HepG2 (cell line): ENCODE data around the gene LRRC4C. TPM values are rescaled to one million over a fixed set of nuclear protein-coding genes. Genes with fewer than 3 reads are reported as not detected.

Source experiments
- ATAC-seq: fragments of 200-7000 bp; cut with Tn5 transposase; 3 replicates; pipeline ENCODE4 v1.9.1; 2020; ENCODE audit warnings: mild to moderate bottlenecking, moderate library complexity
- BruUV-seq: library from RNA; stranded (reverse); fragments of 400-500 nt; replicated peaks from 2 replicates; lab custom pipeline; 2021; lab: Mats Ljungman, UMichigan
- CTCF ChIA-PET: fragments of 300-600 bp; formaldehyde crosslinking; extraction: SDS; loops from one replicate; lab custom pipeline; 2021; ENCODE audit warnings: low total read pairs, inconsistent platforms, low intra/inter-chr PET ratio; lab: Yijun Ruan, JAX
- POLR2A ChIA-PET: fragments of 350-600 bp; sonication (Branson Sonifier 250); formaldehyde crosslinking; loops from one replicate; lab custom pipeline; 2020; ENCODE audit warnings: antibody characterized with exemption, inconsistent platforms; lab: Yijun Ruan, JAX
- DNase-seq: peaks from one replicate; pipeline ENCODE4 v3.0.0-alpha.2; 2015; ENCODE audit warnings: low spot score
- FAIRE-seq: peaks from 3 replicates; lab custom pipeline; 2011; peaks lifted over from hg19 to GRCh38; lab: Jason Lieb, UNC
- H2AFZ ChIP-seq: one replicate; pipeline ENCODE4 v1.6.1; 2011; ENCODE audit warnings: low read length, inconsistent platforms
- H3K27ac ChIP-seq: fragments of 300-600 bp; 3 replicates; pipeline ENCODE4 v1.8.0; 2011; ENCODE audit warnings: mixed run types, mild to moderate bottlenecking, mixed read lengths, low read length, inconsistent platforms; ENCODE audit not compliant: insufficient read depth; ENCODE audit errors: extremely low read length
- H3K27me3 ChIP-seq, 2 experiments: fragments of 200-600 bp in 1 of 2; 2 replicates in 1 of 2; 3 replicates in 1 of 2; pipeline versions ENCODE4 v1.6.0 to v1.8.0; 2011; ENCODE audit warnings: low read length in 2 of 2, mild to moderate bottlenecking in 2 of 2, moderate library complexity in 2 of 2, inconsistent platforms in 1 of 2; ENCODE audit not compliant: insufficient read depth in 2 of 2, control insufficient read depth in 1 of 2
- H3K36me3 ChIP-seq, 2 experiments: fragments of 200-600 bp in 1 of 2; replicated peaks in 1 of 2; 2 replicates in 1 of 2; 3 replicates in 1 of 2; pipeline versions ENCODE4 v1.5.1 to v1.8.0; 2011; ENCODE audit warnings: low read length in 2 of 2, inconsistent platforms in 1 of 2; ENCODE audit not compliant: insufficient read depth in 2 of 2, control insufficient read depth in 1 of 2
- H3K4me1 ChIP-seq: 2 replicates; pipeline ENCODE4 v1.5.1; 2012; ENCODE audit warnings: low read length, inconsistent platforms; ENCODE audit not compliant: insufficient read depth
- H3K4me2 ChIP-seq: 2 replicates; pipeline ENCODE4 v1.6.0; 2011; ENCODE audit warnings: low read depth, low read length, inconsistent platforms
- H3K4me3 ChIP-seq, 3 experiments: fragments of 200-600 bp in 1 of 3; sonication (generic), shearing (Covaris generic) in 1 of 3; replicated peaks in 1 of 3; 2 replicates each; pipeline ENCODE4 v1.5.1; 2011 to 2016; ENCODE audit warnings: low read length in 3 of 3, inconsistent platforms in 2 of 3, low read depth in 2 of 3, mild to moderate bottlenecking in 2 of 3, control low read depth in 1 of 3, mixed read lengths in 1 of 3; ENCODE audit not compliant: insufficient read depth in 1 of 3
- H3K79me2 ChIP-seq: one replicate; pipeline ENCODE4 v1.6.1; 2011; ENCODE audit warnings: low read length, inconsistent platforms; ENCODE audit not compliant: insufficient read depth
- H3K9ac ChIP-seq: 2 replicates; pipeline ENCODE4 v1.6.0; 2011; ENCODE audit warnings: mild to moderate bottlenecking, low read depth, low read length, inconsistent platforms; ENCODE audit not compliant: insufficient read depth
- H3K9me3 ChIP-seq: 2 replicates; pipeline ENCODE4 v1.5.1; 2012; ENCODE audit warnings: mild to moderate bottlenecking, low read length
- H4K20me1 ChIP-seq: 2 replicates; pipeline ENCODE4 v1.6.0; 2011; ENCODE audit warnings: inconsistent platforms, mild to moderate bottlenecking, low read length, moderate library complexity; ENCODE audit not compliant: insufficient read depth
- ATAD3A ChIP-seq: sonication (generic); formaldehyde crosslinking; IDR thresholded peaks from 2 replicates; pipeline ENCODE4 v1.4.0; 2020; ENCODE audit warnings: missing genetic modification reagents
- GATAD1 ChIP-seq: IDR thresholded peaks from 2 replicates; pipeline ENCODE4 v1.6.1; 2016; ENCODE audit warnings: missing genetic modification reagents, missing compliant biosample characterization
- GMEB2 ChIP-seq: IDR thresholded peaks from 2 replicates; pipeline ENCODE4 v1.6.1; 2016; ENCODE audit warnings: missing biosample characterization, missing genetic modification reagents, low read depth
- IRX3 ChIP-seq: sonication (generic); formaldehyde crosslinking; IDR thresholded peaks from 2 replicates; pipeline ENCODE4 v1.8.1; 2023; ENCODE audit warnings: mild to moderate bottlenecking, low read depth, missing genetic modification reagents, borderline replicate concordance
- ONECUT2 ChIP-seq: sonication (generic); formaldehyde crosslinking; IDR thresholded peaks from 2 replicates; pipeline ENCODE4 v1.4.0; 2020; ENCODE audit warnings: missing genetic modification reagents
- SALL2 ChIP-seq: sonication (generic); formaldehyde crosslinking; IDR thresholded peaks from 2 replicates; pipeline ENCODE4 v1.8.1; 2023; ENCODE audit warnings: mild to moderate bottlenecking, missing genetic modification reagents, inconsistent platforms
- SETDB1 ChIP-seq: sonication (generic); formaldehyde crosslinking; IDR thresholded peaks from 2 replicates; pipeline ENCODE4 v1.5.1; 2020; ENCODE audit warnings: missing genetic modification reagents, mild to moderate bottlenecking, borderline replicate concordance
- SP4 ChIP-seq: sonication (generic); formaldehyde crosslinking; IDR thresholded peaks from 2 replicates; pipeline ENCODE4 v1.8.1; 2023; ENCODE audit warnings: mild to moderate bottlenecking, missing genetic modification reagents
- ZNF383 ChIP-seq: sonication (generic); formaldehyde crosslinking; IDR thresholded peaks from 2 replicates; pipeline ENCODE4 v1.4.0; 2020; ENCODE audit warnings: missing genetic modification reagents, mild to moderate bottlenecking, borderline replicate concordance
- ZNF597 ChIP-seq: sonication (generic); formaldehyde crosslinking; IDR thresholded peaks from 2 replicates; pipeline ENCODE4 v1.5.0; 2020; ENCODE audit warnings: missing genetic modification reagents
- WGBS: methylation state at CpG from one replicate; pipeline ENCODE4 v1.1.6; 2017; ENCODE audit warnings: low lambda C conversion rate; 5-methylcytosine and 5-hydroxymethylcytosine counted together
- in situ Hi-C: cut with HindIII; loops from 2 replicates; pipeline ENCODE4 v1.10.0; 2017; ENCODE audit warnings: low pct_unique_long_range_greater_than_20kb; ENCODE audit not compliant: extremely low pct_ligation_motif_present
- intact Hi-C: fragments of 100-400 bp; cut with micrococcal nuclease; formaldehyde crosslinking; loops from one replicate; pipeline ENCODE4 v1.10.0; 2022; ENCODE audit not compliant: unreplicated experiment
- polyA plus RNA-seq, 8 experiments: library from polyadenylated mRNA; depleted of rRNA in 3 of 8; stranded (reverse) in 7 of 8; unstranded in 1 of 8; fragments of >200 nt; fragmentation: Illumina TruSeq in 4 of 8; extraction: Trizol in 4 of 8; gene quantifications; 2 replicates each; pipeline versions ENCODE4 v1.2.1 to v1.2.3, GENCODE V29; 2011 to 2016; ENCODE audit warnings: low read depth in 4 of 8, missing spikeins in 1 of 8, mixed read lengths in 1 of 8; ENCODE audit not compliant: insufficient read depth in 1 of 8
- total RNA-seq, 5 experiments: library from RNA; depleted of rRNA; stranded (reverse); fragments of >200 nt; fragmentation: Illumina TruSeq; extraction: Trizol; gene quantifications; 2 replicates each; pipeline ENCODE4 v1.2.3, GENCODE V29; 2016; ENCODE audit warnings: low read depth in 1 of 5
- TF ChIP-seq, protein P1 (sequence below): sonication (generic); formaldehyde crosslinking; IDR thresholded peaks from 2 replicates; pipeline ENCODE4 v1.4.0; 2020; ENCODE audit warnings: mild to moderate bottlenecking, missing genetic modification reagents
- TF ChIP-seq, protein P2 (sequence below): sonication (generic); formaldehyde crosslinking; IDR thresholded peaks from 2 replicates; pipeline ENCODE4 v1.5.1; 2020; ENCODE audit warnings: missing genetic modification reagents, mild to moderate bottlenecking, borderline replicate concordance

LRRC4C gene
- total and polyA plus RNA-seq, 2 of the 13 experiments (the other 11 are each of a cell fraction or from before 2014, with no cell fraction given), result not detected

DNA sequence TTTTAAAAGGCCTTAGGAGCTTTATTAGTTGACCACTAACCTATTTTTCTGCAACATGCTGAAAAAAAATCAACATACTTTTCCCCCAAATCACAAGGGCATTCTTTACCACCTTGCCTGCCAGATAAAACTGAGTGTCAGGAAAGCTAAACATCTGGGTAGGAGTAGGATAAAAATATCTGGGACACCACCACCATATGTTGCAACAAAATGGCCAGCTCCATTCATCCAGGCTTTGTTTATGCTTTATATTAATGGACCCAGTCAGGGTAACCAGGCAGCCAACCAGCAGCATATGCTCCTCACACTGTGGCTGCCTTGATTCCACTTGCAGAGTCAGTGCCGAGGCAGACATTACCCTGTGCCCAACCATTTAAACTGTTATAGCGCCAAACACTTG lies 1024.5 kb downstream of the LRRC4C start:
- POLR2A ChIA-PET, result no interaction called here
- Histone ChIP-seq H3K27ac (no peak overlapping the region), H3K79me2 (no peaks in the 10 kb centered on the region), H4K20me1 (no peaks in the 10 kb centered on the region), H2AFZ (no peak overlapping the region), H3K4me1 (no peaks in the 10 kb centered on the region), H3K4me3 (no peak overlapping the region), H3K4me2 (no peak overlapping the region), H3K9ac (no peak overlapping the region), H3K9me3 (peaks cover 44% of the 10 kb centered on the region), H3K36me3 (no peaks in the 10 kb centered on the region), H3K27me3 (no peaks in the 10 kb centered on the region)
- in situ Hi-C loops (no loop called here), intact Hi-C loops (no loop called here)
- ATAC-seq (no peak), DNase-seq (no peak), FAIRE-seq (no peak)
- TF ChIP-seq GATAD1 (no peak), ZNF597 (no peak), GMEB2 (CRISPR knock-in tag) (no peak), ONECUT2 (CRISPR knock-in tag) (no peak), SETDB1 (CRISPR knock-in tag) (no peak), SALL2 (CRISPR knock-in tag) (no peak), IRX3 (CRISPR knock-in tag) (no peak), ZNF383 (CRISPR knock-in tag) (no peak), SP4 (no peak), ATAD3A (no peak)
- TF ChIP-seq, protein P1, sequence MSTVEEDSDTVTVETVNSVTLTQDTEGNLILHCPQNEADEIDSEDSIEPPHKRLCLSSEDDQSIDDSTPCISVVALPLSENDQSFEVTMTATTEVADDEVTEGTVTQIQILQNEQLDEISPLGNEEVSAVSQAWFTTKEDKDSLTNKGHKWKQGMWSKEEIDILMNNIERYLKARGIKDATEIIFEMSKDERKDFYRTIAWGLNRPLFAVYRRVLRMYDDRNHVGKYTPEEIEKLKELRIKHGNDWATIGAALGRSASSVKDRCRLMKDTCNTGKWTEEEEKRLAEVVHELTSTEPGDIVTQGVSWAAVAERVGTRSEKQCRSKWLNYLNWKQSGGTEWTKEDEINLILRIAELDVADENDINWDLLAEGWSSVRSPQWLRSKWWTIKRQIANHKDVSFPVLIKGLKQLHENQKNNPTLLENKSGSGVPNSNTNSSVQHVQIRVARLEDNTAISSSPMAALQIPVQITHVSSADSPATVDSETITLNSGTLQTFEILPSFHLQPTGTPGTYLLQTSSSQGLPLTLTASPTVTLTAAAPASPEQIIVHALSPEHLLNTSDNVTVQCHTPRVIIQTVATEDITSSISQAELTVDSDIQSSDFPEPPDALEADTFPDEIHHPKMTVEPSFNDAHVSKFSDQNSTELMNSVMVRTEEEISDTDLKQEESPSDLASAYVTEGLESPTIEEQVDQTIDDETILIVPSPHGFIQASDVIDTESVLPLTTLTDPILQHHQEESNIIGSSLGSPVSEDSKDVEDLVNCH (CRISPR knock-in tag), result no peak
- TF ChIP-seq, protein P2, sequence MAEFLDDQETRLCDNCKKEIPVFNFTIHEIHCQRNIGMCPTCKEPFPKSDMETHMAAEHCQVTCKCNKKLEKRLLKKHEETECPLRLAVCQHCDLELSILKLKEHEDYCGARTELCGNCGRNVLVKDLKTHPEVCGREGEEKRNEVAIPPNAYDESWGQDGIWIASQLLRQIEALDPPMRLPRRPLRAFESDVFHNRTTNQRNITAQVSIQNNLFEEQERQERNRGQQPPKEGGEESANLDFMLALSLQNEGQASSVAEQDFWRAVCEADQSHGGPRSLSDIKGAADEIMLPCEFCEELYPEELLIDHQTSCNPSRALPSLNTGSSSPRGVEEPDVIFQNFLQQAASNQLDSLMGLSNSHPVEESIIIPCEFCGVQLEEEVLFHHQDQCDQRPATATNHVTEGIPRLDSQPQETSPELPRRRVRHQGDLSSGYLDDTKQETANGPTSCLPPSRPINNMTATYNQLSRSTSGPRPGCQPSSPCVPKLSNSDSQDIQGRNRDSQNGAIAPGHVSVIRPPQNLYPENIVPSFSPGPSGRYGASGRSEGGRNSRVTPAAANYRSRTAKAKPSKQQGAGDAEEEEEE, result no peak
- 83% methylated on average over 2 of the region's 2 CpGs for WGBS
- CTCF ChIA-PET, result no interaction called here
- BruUV-seq, result no TSS peak
